HTR-8/SVneo (cell line): ENCODE results near the gene REEP1.

ENCODE experiments used
- DNase-seq: peaks from one replicate; pipeline ENCODE4 v3.0.0; 2011; ENCODE audit warnings: low spot score, mixed read lengths; ENCODE audit not compliant: insufficient read length
- FAIRE-seq: peaks from 2 replicates; lab custom pipeline; 2011; peaks lifted over from hg19 to GRCh38; lab: Jason Lieb, UNC

The REEP1 gene

GRCh38 chr2:86171295-86171694 lies 166.1 kb downstream of the REEP1 start:
- FAIRE-seq (no peak), DNase-seq (no peak)

GRCh38 chr2:86170449-86170848 lies 167.0 kb downstream of the REEP1 start:
- FAIRE-seq (no peak), DNase-seq (no peak)
